Dedifferentiated amniotic fluid mesenchymal stem cell (primary cell): Measurements from ENCODE around the gene RAD51B.
A peak's percentile ranks its signal among the peaks of the same experiment; 100 is the strongest.

Experiments used
- DNase-seq: peaks from one replicate; pipeline ENCODE4 v3.0.0-alpha.2; 2016; ENCODE audit errors: extremely low spot score

The RAD51B gene

GRCh38 chr14:68386950-68387779 lies 567.6 kb downstream of the RAD51B start:
- no peak for DNase-seq

- DNase-seq: no peak
These were observed 570.4 kb downstream of the RAD51B start for GRCh38 chr14:68389943-68390342.

- DNase-seq: no peak
These were observed 571.2 kb downstream of the RAD51B start for GRCh38 chr14:68390741-68391140.

GRCh38 chr14:68391311-68392014 lies 571.9 kb downstream of the RAD51B start:
- DNase-seq: peak; percentile 85

GRCh38 chr14:68392393-68393141 lies 573.0 kb downstream of the RAD51B start:
- DNase-seq: no peak

DNA sequence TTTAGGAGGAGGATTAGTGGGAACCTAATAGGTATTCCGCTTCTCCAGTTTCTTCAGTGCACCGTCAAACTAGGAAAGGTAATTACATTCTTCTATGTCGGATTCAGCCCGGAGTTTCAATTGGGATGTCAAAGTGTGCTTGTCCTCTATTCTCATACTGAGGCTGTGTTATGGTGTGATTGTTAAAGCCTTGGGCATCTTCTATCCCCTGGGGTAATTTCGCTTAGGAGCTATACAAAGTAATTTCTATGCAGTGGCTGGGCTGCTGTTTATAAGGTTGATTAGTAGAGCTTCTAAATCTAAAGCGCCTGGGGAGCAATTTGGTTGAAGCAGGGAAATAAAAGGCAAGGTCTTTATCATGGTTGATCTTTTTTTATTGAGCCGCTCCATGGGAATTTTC lies 573.7 kb downstream of the RAD51B start:
- DNase-seq: no peak

- DNase-seq: peak; percentile 43
These were observed 574.7 kb downstream of the RAD51B start for GRCh38 chr14:68394118-68394763.

- DNase-seq: no peak
These were observed 575.2 kb downstream of the RAD51B start for GRCh38 chr14:68394764-68395143.

DNA sequence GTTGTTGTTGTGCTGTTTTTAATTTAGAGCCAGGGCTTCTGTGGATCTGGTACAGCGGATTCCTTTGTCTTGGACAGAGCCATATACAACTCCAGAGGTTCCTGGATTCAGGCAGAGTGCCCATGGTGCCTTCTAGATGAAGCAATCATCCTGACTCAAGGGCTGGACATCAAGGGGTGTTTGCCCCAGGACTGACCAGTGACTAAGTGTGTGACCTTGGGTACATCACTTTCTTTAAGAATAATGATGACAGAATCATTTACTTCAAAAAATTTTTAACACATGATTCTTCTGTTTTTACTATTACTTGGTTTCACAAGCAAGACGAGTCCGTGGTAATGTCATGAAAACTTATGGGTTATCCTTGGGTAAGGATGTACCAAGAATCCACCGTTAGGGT lies 576.0 kb downstream of the RAD51B start:
- DNase-seq: no peak

DNA sequence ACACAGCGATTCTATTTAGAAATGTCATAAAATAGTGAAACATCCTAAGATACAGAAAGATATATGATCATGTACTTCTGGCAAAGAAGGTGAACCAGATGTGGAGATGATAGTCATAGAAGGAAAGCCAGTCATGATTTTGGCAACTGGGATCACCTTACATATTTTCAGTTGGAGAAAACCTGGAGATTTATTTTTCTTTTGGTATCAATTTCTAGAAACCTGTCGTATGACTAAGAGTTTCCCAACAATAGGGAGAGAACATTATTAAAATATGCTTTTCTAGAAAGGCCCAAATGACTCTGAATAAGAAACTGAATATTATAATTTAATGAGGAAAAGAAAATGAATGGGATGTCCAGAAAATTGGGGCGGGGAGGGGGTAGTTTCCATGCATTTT lies 576.9 kb downstream of the RAD51B start:
- DNase-seq: no peak

- DNase-seq: no peak
These were observed 577.8 kb downstream of the RAD51B start for GRCh38 chr14:68397371-68397811.

GRCh38 chr14:68397822-68398221 lies 578.2 kb downstream of the RAD51B start:
- peak; percentile 73 for DNase-seq

- DNase-seq: no peak
These were observed 578.8 kb downstream of the RAD51B start for GRCh38 chr14:68398370-68398769.

GRCh38 chr14:68399971-68400370 lies 580.4 kb downstream of the RAD51B start:
- no peak for DNase-seq

GRCh38 chr14:68401317-68401716 lies 581.7 kb downstream of the RAD51B start:
- DNase-seq: no peak

DNA sequence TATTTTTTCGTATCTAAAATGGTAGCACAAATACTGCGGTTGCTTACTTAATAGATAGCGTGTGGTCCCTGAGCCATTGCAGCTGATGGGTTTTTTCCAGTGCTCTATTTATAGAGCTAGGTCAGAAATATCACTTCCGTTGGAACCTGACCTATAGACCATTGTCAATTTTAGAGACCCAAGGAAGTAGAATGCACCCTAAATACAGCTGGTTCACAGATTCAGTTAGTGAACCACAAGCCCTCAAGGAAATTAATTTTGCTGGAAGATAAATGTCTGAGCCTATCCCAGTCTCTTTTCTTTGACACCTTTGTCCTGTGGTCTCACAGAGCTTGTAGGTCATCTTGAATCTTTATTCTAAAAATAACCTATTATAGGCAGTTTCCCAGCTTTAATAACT lies 582.3 kb downstream of the RAD51B start:
- no peak for DNase-seq

GRCh38 chr14:68402525-68403101 lies 583.0 kb downstream of the RAD51B start:
- DNase-seq: no peak

GRCh38 chr14:68403191-68404145 lies 583.9 kb downstream of the RAD51B start:
- DNase-seq: peak; percentile 41

GRCh38 chr14:68404146-68404527 lies 584.6 kb downstream of the RAD51B start:
- no peak for DNase-seq

DNA sequence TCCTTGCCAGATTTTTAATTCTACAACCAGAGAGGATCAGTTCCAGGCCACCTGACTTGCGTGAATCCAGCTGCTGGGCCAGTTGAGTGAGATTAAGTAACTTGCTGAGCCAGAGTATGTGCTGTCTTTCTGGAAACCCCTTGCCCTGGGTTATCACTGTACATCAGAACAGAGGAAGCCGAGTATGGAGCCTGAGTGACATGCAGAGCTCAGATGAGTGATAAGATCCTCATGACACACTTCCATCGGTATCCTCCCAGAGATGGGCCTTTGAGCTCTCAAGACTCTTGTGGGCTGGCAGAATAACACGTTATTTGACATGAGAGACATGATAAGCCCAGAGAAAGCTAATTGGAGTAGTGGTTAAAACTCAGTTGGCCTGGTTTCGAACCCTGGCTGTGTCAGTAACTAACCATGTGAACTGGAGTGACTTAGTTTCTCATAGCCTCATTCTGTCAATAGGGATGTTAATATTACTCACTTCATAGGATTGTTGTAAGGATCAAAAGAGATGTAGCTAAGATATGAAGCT lies 585.1 kb downstream of the RAD51B start:
- DNase-seq: no peak
